H9 (cell line): ENCODE data around the gene ZNF365. TPM values are rescaled to one million over a fixed set of nuclear protein-coding genes. Genes with fewer than 3 reads are reported as not detected.

Source experiments
- DNase-seq: peaks from one replicate; pipeline ENCODE4 v3.0.0-alpha.2; 2017
- H2AFZ ChIP-seq: one replicate; pipeline ENCODE4 v1.6.1; 2013; ENCODE audit warnings: mild to moderate bottlenecking, low read length, control low read depth, moderate library complexity
- H2AK5ac ChIP-seq: 2 replicates; pipeline ENCODE4 v1.6.1; 2013; ENCODE audit warnings: low read length, control low read depth, mixed read lengths; ENCODE audit not compliant: insufficient read length
- H2BK120ac ChIP-seq: one replicate; pipeline ENCODE4 v1.6.1; 2013; ENCODE audit warnings: low read depth, mild to moderate bottlenecking, low read length, control low read depth, inconsistent platforms; ENCODE audit not compliant: poor library complexity, severe bottlenecking
- H2BK12ac ChIP-seq: 2 replicates; pipeline ENCODE4 v1.6.1; 2013; ENCODE audit warnings: low read length, control low read depth, mixed read lengths, low read depth; ENCODE audit not compliant: insufficient read length
- H2BK15ac ChIP-seq: 2 replicates; pipeline ENCODE4 v1.6.1; 2013; ENCODE audit warnings: low read depth, low read length, control low read depth
- H2BK20ac ChIP-seq: one replicate; pipeline ENCODE4 v1.6.1; 2013; ENCODE audit warnings: low read depth, mild to moderate bottlenecking, low read length, control low read depth, inconsistent platforms; ENCODE audit not compliant: poor library complexity, severe bottlenecking
- H2BK5ac ChIP-seq: 2 replicates; pipeline ENCODE4 v1.6.1; 2013; ENCODE audit warnings: low read length, control low read depth, mixed read lengths; ENCODE audit not compliant: insufficient read length
- H3K14ac ChIP-seq: 2 replicates; pipeline ENCODE4 v1.6.1; 2013; ENCODE audit warnings: low read length, control low read depth; ENCODE audit not compliant: insufficient read depth
- H3K18ac ChIP-seq: 2 replicates; pipeline ENCODE4 v1.6.1; 2013; ENCODE audit warnings: low read depth, mild to moderate bottlenecking, mixed read lengths, low read length, control low read depth; ENCODE audit not compliant: insufficient read length
- H3K23ac ChIP-seq: 2 replicates; pipeline ENCODE4 v1.6.1; 2013; ENCODE audit warnings: low read length, control low read depth, mixed read lengths, low read depth; ENCODE audit not compliant: insufficient read length
- H3K23me2 ChIP-seq: 2 replicates; pipeline ENCODE4 v1.6.1; 2013; ENCODE audit warnings: low read depth, mild to moderate bottlenecking, mixed read lengths, low read length, control low read depth; ENCODE audit not compliant: insufficient read length, poor library complexity, severe bottlenecking
- H3K27ac ChIP-seq: 2 replicates; pipeline ENCODE4 v1.5.1; 2013; ENCODE audit warnings: low read length, control low read depth, mixed read lengths, low read depth; ENCODE audit not compliant: insufficient read length
- H3K27me3 ChIP-seq: 2 replicates; pipeline ENCODE4 v1.6.1; 2013; ENCODE audit warnings: low read length, control low read depth, inconsistent platforms; ENCODE audit not compliant: insufficient read depth
- H3K4ac ChIP-seq: 2 replicates; pipeline ENCODE4 v1.6.1; 2013; ENCODE audit warnings: low read depth, mild to moderate bottlenecking, control low read depth, inconsistent platforms, low read length, moderate library complexity
- H3K4me1 ChIP-seq: 2 replicates; pipeline ENCODE4 v1.6.1; 2013; ENCODE audit warnings: low read length, control low read depth, inconsistent platforms; ENCODE audit not compliant: insufficient read depth
- H3K4me2 ChIP-seq: 2 replicates; pipeline ENCODE4 v1.6.1; 2013; ENCODE audit warnings: low read length, control low read depth, mixed read lengths; ENCODE audit not compliant: insufficient read length, insufficient read depth
- H3K56ac ChIP-seq: 2 replicates; pipeline ENCODE4 v1.6.1; 2013; ENCODE audit warnings: low read depth, mild to moderate bottlenecking, mixed read lengths, low read length, control low read depth; ENCODE audit not compliant: insufficient read length
- H3K79me1 ChIP-seq: 2 replicates; pipeline ENCODE4 v1.6.1; 2013; ENCODE audit warnings: low read depth, mild to moderate bottlenecking, moderate library complexity, low read length, control low read depth, inconsistent platforms; ENCODE audit not compliant: insufficient read depth, poor library complexity, severe bottlenecking
- H3K79me2 ChIP-seq: 2 replicates; pipeline ENCODE4 v1.6.1; 2013; ENCODE audit warnings: low read length, control low read depth, inconsistent platforms; ENCODE audit not compliant: insufficient read depth
- H3K9ac ChIP-seq: 2 replicates; pipeline ENCODE4 v1.6.1; 2013; ENCODE audit warnings: low read length, control low read depth, mixed read lengths; ENCODE audit not compliant: insufficient read length; ENCODE audit errors: extremely low read depth
- H3K9me3 ChIP-seq: one replicate; pipeline ENCODE4 v1.6.1; 2013; ENCODE audit warnings: low read depth, low read length, inconsistent platforms; ENCODE audit not compliant: control insufficient read depth
- H3T11ph ChIP-seq: one replicate; pipeline ENCODE4 v1.6.1; 2013; ENCODE audit warnings: mild to moderate bottlenecking, low read length, control low read depth, inconsistent platforms
- H4K20me1 ChIP-seq: one replicate; pipeline ENCODE4 v1.6.1; 2013; ENCODE audit not compliant: control insufficient read depth, insufficient read length, insufficient read depth
- H4K5ac ChIP-seq: 2 replicates; pipeline ENCODE4 v1.6.1; 2013; ENCODE audit warnings: low read depth, mild to moderate bottlenecking, mixed read lengths, low read length, control low read depth; ENCODE audit not compliant: insufficient read length
- H4K8ac ChIP-seq: replicated peaks from 2 replicates; pipeline ENCODE4 v1.6.1; 2013; ENCODE audit warnings: low read length, control low read depth, mixed read lengths, low read depth; ENCODE audit not compliant: insufficient read length
- H4K91ac ChIP-seq: 2 replicates; pipeline ENCODE4 v1.6.1; 2013; ENCODE audit warnings: low read depth, mild to moderate bottlenecking, moderate library complexity, mixed read lengths, low read length, control low read depth; ENCODE audit not compliant: insufficient read length
- H3K27ac Mint-ChIP-seq, 3 experiments: 2 replicates in 2 of 3; 3 replicates in 1 of 3; pipeline ENCODE4 v1.8.0; 2020 to 2021; ENCODE audit warnings: mixed read lengths in 3 of 3, mild to moderate bottlenecking in 1 of 3, moderate library complexity in 1 of 3
- H3K27me3 Mint-ChIP-seq: 2 replicates; pipeline ENCODE4 v1.8.0; 2021; ENCODE audit warnings: low read depth, mild to moderate bottlenecking, moderate library complexity, mixed read lengths
- H3K36me3 Mint-ChIP-seq, 3 experiments: 2 replicates in 2 of 3; 3 replicates in 1 of 3; pipeline ENCODE4 v1.8.0; 2020 to 2021; ENCODE audit warnings: low read depth in 3 of 3, mixed read lengths in 3 of 3; ENCODE audit not compliant: insufficient read depth in 1 of 3
- H3K4me1 Mint-ChIP-seq, 2 experiments: 2 replicates each; pipeline ENCODE4 v1.8.0; 2020; ENCODE audit warnings: mixed read lengths in 2 of 2
- H3K4me3 Mint-ChIP-seq, 2 experiments: 2 replicates in 1 of 2; 3 replicates in 1 of 2; pipeline ENCODE4 v1.8.0; 2020 to 2021; ENCODE audit warnings: mild to moderate bottlenecking in 2 of 2, mixed read lengths in 2 of 2, moderate library complexity in 1 of 2
- H3K9me3 Mint-ChIP-seq, 2 experiments: 2 replicates in 1 of 2; 3 replicates in 1 of 2; pipeline ENCODE4 v1.8.0; 2020; ENCODE audit warnings: mild to moderate bottlenecking in 2 of 2, mixed read lengths in 2 of 2, moderate library complexity in 1 of 2
- CTCF ChIP-seq: fragments of 200-600 bp; sonication (generic); conservative IDR thresholded peaks from 3 replicates; pipeline ENCODE4 v1.8.0; 2021; ENCODE audit warnings: antibody characterized with exemption, mild to moderate bottlenecking
- WGBS: extraction: QIAGEN DNeasy Blood & Tissue Kit; methylation state at CpG from one replicate; pipeline ENCODE4 v1.1.7; 2013; ENCODE audit warnings: missing lambda C conversion rate, low lambda C conversion rate, mixed read lengths; ENCODE audit not compliant: insufficient read length; ENCODE audit errors: extremely low coverage; 5-methylcytosine and 5-hydroxymethylcytosine counted together
- total RNA-seq: library from RNA; stranded (reverse); gene quantifications from 2 replicates; pipeline ENCODE4 v1.2.1, GENCODE V29; 2021

The ZNF365 gene
- total RNA-seq, 1 experiment from 2014 or later = 0.59 TPM

GRCh38 chr10:62381385-62382102, 7.4 kb downstream of the ZNF365 start:
- no peak overlapping the region for H3K4me2 ChIP-seq
- no peak for TF ChIP-seq CTCF
- no peak overlapping the region for H2BK20ac ChIP-seq
- no peak overlapping the region for H3K27ac Mint-ChIP-seq
- peaks cover 7% of the 10 kb centered on the region for H3K27me3 Mint-ChIP-seq
- no peak overlapping the region for H3K9ac ChIP-seq
- no peak overlapping the region for H4K8ac ChIP-seq
- H2BK15ac ChIP-seq = no peak overlapping the region
- no peak overlapping the region for H3K18ac ChIP-seq
- no peaks in the 10 kb centered on the region for H3K79me2 ChIP-seq
- no peaks in the 10 kb centered on the region for H3K9me3 Mint-ChIP-seq
- H3K56ac ChIP-seq = no peak overlapping the region
- no peak overlapping the region for H3K4me3 Mint-ChIP-seq
- H3K27me3 ChIP-seq = no peaks in the 10 kb centered on the region
- no peaks in the 10 kb centered on the region for H3K4me1 ChIP-seq
- no peak overlapping the region for H3K27ac ChIP-seq
- H3T11ph ChIP-seq = no peak overlapping the region
- H2BK120ac ChIP-seq = no peak overlapping the region
- H3K14ac ChIP-seq = no peak overlapping the region
- no peak overlapping the region for H2BK5ac ChIP-seq
- H4K5ac ChIP-seq = no peak overlapping the region
- no peaks in the 10 kb centered on the region for H3K9me3 ChIP-seq
- peaks cover 0 to 2% of the 10 kb centered on the region in 2 experiments; a peak in 2 of 4 replicates for H3K4me1 Mint-ChIP-seq
- no peak overlapping the region for H2AFZ ChIP-seq
- no peaks in the 10 kb centered on the region for H3K79me1 ChIP-seq
- H3K23ac ChIP-seq = no peak overlapping the region
- H4K20me1 ChIP-seq = no peaks in the 10 kb centered on the region
- DNase-seq = no peak
- no peak overlapping the region for H4K91ac ChIP-seq
- no peak overlapping the region for H2AK5ac ChIP-seq
- no peaks in the 10 kb centered on the region for H3K23me2 ChIP-seq
- no CpG with 5 or more reads among the region's 6 CpGs for whole genome bisulfite sequencing
- H2BK12ac ChIP-seq = no peak overlapping the region
- no peaks in the 10 kb centered on the region for H3K36me3 Mint-ChIP-seq
- no peak overlapping the region for H3K4ac ChIP-seq
